ENCODE measurements around the gene WDR35.

The WDR35 gene

DNA sequence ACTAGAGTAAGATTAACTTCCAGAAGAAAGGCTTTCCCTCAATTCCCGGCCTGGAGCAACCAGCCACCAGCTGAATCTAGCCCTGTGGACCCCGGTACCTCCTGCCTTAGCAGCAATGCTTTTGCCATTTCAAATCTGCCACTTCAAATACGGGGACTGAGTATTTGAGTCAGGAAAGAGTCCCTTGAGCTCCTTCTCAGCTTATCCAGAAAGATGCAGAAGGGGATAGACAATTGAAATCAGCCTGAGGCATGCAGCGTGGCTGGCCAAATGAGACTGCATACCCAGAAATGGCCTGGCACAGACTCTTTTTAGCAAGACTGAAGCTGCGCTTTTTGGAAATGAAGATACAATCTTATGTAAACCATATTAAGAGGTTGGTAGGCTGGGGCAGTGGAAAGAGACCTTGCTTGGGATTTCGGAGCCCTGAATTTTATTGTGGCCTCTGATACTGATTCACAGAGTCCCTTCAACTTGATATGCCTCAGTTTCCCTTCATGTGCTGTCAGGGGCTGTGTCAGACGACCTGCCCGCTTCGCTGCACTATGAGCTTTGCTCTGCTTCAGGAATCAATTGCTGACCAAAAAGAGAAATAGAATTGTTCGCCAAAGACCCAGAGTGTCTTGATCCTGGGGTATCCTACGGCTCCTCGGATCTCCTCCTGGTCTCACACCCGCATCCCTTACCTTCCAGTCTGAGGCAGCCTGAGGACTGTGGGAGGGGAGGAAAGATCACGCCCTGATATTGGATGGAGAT, 21.5 kb upstream of the WDR35 start:
- DNase-seq = no peak

- DNase-seq = no peak
Observed at GRCh38 chr2:20008703-20009102, 18.8 kb upstream of the WDR35 start.

- DNase-seq = no peak
Observed at GRCh38 chr2:20005891-20006470, 16.1 kb upstream of the WDR35 start.

- DNase-seq = no peak
Observed at GRCh38 chr2:20005067-20005627, 15.2 kb upstream of the WDR35 start.

DNA sequence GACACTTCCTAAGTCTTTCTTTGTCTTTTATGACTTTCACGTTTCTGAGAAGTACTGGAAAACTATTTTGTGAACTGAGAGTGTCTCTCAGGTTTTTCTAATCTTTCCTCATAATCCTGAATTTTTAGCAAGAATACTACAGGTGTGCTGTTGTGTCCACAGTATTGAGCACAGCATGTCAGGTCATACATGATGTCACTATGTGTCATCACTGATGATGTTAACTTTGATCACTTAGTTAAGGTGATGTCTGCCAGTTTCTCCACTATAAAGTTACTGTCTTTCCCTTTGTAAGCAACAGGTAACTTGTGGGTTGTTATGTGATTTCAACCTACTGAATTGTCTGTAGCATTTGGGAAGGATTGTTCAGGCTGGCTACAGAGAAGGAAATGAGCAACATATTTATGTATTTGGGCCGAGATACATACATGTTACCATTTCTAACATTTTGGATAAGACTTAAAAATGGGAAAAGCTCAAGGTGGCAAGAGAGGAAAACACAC, 11.5 kb upstream of the WDR35 start:
- no peak for DNase-seq

DNA sequence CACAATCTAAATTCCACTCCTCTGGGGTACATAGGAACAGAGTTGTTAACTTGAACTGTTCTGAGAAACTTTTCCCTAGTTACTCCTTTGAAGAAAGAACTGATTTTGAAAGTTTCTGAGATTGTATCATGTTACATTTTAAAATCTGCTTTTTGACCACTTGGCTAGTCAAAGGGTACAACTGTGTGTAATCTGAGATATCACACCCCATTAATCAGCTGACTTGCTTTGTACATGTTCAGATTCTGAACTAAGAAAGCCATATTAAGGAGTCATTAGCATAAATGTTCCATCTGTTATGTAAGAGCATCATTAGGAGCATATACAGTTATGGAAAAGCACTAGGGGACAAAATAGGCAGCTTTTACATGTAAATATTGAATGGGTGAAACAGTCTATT, 3.8 kb upstream of the WDR35 start:
- DNase-seq = no peak

DNA sequence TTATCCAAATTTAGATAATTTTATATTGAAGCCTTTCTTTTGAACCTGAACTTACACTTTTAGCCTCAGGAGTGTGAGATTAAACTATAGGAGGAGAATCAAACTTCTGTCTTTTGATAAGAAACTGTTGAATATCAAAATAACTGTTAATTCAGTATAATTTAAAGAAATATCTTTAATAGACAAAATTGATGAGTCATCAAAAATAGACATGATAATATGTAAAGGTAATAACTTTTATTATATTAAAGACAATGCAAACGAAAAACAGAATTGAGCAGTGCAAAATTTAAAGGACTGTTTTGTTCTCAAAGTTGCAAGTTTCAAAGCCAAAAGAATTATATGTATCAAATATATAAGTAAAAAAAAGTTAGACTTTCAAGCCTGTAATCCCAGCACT, 2.0 kb upstream of the WDR35 start:
- DNase-seq = no peak

GRCh38 chr2:19990416-19990728, 467 bp upstream of the WDR35 start:
- no peak for DNase-seq

DNA sequence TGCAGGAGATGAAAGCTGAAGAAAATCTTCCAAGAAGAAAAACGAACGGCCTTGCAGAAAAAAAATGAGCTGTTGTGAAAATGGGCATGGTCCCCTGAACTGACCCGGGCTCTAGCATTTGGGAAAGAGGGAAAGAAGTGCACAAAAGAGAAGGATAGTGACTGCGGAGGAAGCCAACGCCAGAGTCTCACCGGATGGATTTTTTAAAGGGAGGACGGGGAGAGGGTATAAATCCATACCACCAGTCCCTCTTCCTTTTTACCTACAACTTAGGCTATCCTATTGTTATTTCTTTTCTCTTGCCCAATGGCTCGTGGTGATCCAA, 601 bp downstream of the WDR35 start:
- no peak for DNase-seq

DNA sequence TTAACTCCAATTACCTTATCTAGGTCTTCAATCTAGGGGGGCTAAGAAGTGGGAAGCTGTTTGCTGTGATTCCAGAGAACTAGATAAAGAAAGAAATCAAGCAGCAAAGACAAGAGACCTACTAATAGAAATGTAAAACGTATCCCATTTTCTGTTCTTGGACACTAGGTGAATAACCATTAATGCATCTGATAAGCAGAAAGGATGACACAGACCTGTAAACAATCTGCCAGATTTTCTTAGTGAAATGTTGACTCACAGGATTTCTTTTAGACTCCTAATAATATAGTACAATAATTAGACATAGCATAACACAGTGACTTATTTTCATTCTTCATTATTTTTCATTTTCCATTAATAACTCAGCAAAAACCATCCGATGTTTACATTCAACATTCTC, 1.3 kb downstream of the WDR35 start:
- no peak for DNase-seq

- no peak for DNase-seq
Observed at GRCh38 chr2:19987936-19988335, 2.0 kb downstream of the WDR35 start.

DNA sequence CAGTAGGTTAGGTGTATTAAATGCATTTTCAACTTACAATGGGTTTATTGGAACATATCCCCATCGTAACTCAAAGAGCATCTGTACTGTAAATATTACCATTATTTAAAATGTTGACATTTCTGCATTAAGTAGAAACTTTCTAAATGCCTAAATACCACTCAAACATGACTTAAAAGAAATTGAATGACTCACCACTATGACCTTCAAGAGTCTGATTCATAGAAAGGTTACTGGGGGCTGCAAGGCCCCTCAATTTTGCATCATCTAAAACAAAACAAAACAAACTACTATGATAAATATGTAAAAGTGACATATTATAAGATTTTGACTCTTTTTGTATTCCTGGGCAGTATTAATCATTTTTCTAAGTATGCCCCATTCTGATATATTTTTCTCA, 7.6 kb downstream of the WDR35 start:
- no peak for DNase-seq

GRCh38 chr2:19979932-19980331, 10.0 kb downstream of the WDR35 start:
- DNase-seq = no peak

DNA sequence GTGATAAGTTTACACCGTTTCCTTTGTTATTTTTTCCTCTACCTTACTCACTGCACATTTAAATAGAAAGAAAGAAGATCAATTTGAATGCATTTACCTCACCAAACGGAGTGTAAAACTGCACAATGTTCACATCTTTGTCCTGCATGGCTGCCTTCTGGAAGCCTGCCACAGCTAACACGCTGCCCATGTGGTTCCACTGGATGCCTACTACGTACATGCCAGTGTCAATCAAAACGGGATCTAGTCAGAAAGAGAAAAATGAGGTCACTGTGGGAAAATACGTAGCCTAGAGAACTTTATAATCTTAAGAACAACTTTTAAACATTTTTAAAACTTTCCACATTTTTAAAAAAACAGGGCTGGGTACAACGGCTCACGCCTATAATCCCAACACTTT, 16.4 kb downstream of the WDR35 start:
- DNase-seq = peak; percentile 45

GRCh38 chr2:19971691-19972090, 18.2 kb downstream of the WDR35 start:
- DNase-seq = no peak

- DNase-seq = no peak
Observed at GRCh38 chr2:19963386-19963785, 26.5 kb downstream of the WDR35 start.

DNA sequence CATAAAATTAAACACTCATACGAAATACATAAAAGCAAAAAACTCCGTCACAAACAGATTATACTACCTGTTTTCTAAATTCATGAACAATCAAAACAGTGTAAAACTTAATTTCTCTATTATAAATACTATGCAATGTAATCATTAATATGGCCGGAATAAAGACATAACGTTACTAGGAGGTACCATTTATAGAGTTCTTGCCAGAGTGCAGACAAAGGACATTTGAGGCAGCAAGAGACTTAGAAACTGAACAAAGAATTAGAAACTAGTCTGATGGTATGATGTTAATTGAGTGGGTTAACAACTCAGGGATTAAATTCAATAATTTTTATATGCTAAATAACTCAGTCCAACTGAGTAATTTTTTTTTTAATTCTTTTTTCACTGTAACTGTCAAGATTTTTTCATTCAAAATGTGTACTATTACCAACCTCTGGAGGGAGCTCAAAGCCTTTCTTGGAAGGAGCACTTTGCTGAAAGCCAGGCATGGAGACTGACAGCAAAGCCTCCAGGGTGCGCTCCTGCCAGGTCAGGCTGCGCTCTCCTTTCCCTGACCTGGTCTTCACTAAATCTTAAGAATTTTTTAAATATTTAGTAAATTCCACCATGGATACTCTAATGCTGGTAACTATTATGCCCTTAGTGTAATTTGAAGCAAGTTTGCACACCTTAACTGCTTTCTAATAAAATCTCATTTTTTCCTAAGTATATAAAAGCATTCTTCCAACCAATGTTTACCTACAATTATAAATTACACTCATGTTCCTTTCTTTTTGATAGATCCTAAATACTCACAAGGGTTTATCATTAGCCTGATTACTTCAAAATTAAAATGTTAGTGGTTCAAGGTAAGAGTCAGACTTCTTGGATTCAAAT, 34.1 kb downstream of the WDR35 start:
- DNase-seq = peak; percentile 35

- DNase-seq = no peak
Observed at GRCh38 chr2:19949071-19949470, 40.8 kb downstream of the WDR35 start.

DNA sequence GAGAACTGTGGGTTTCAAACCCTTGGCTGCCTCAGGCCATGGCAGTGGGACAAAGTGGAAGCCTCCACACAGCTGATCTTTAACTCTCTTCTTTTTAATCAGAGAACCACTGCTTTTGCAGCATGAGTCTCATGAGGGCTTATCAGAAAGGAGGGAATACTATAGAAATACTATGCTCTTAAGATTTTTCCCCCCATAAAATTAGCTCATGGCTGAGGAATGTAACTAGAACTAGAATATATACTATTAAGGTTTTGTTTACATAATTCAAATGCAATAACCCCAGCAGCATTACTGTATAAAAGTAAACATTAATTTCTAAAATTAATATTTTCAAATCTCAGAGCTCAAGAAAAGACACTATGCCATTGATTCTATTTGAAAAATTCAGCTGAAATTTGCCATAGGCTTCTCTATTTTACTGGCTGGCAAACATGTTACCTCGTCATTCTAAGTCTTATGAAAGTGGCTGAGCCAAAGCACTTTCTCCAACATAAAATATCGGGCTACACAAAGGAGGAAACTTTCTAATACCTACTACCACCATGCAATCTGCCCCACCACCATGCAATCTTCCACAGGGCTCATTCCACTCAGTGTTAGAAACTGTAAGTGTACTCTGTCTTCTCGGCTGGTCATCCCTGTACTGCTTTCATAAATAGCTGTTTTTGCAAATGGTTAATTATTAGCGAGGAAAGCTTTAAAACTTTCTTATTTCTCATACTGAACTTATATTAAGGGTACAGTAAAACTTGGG, 42.5 kb downstream of the WDR35 start:
- no peak for DNase-seq

DNA sequence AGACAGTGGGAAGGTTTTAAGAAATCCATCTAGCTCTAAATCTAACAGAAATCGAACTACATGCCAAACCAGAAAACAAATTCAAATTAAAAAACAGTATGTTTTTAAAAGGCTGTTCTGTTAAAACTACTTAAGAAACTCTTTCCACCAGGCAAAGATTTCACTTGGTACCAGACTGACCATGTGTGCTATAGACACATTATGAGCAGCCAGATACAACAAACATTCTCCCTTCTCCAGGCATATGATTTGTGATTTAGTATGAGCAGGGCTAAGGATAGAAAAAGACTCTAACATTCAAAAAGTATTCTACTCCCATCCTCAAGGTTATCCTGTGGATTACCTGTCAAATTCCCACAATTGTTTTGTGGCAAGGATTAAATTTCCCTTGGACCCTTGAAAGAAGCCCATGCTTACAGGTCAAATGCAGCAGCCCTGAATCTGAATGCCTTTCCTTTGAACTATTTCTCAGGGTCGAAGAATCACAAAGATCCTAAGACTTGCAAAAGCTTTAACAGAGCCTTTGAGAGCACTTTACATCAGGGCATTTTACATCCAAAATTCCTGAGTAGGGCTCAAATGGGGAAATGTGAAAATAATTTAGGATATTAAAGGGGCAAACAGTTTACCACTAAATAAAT, 45.6 kb downstream of the WDR35 start:
- no peak for DNase-seq

DNA sequence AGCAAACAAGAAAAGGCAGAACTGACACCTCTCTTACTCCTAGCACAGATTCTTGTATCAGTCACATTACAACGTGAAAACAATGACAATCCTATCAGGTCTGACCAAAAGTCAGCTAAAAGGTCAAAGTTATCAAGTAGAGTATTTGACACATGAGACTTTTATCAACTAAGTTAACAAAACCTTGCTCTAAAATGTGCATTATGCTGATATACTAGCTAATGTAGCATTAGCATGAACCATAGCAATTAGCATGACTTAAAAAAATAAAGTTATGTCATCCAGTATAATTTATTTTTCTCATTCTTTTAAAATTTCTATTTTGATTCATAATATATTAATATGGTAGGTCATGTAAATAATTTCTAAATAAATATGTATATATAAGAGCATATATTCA, 46.7 kb downstream of the WDR35 start:
- no peak for DNase-seq

DNA sequence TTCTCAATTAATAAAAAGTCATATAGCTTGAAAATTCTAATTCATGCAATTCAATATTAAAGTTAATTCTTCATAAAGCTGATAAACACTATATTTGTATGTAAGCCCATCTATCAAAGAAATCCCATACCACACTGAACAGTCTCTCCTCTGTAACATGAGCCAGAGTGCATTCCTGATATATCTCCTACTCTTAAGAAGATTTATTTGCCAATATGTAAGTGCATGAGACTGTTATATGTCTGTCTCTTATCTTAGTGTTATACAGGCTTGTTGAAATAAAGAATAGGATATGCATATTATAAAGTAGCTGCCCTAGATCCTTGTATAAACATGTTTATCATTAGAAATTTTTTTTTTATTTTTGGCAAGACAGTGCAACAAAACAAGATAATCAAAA, 47.7 kb downstream of the WDR35 start:
- no peak for DNase-seq

DNA sequence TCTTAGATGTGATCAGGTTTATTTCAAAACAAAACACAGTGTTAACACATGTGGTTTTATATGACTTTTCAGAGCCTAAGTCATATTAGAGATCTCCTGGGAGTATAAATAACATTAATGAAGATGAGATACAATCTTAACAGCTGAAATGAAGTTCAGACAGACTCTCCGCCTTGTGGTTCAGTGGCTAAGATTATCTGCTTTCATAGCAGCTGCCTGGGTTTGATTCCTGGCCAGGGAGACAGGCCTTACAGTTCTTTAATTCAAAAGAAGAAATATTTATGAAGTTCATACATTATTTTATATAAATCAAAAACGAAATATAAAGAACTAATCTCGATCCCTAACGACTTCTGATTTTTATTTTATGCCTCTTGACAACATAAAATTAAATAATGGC, 52.9 kb downstream of the WDR35 start:
- DNase-seq = no peak
